Right ventricle myocardium superior (tissue), 1 donor: ENCODE data around the gene PPP4C. TPM values are rescaled to one million over a fixed set of nuclear protein-coding genes. Genes with fewer than 3 reads are reported as not detected.

ENCODE experiments used
- ATAC-seq: fragments of 200-7000 bp; cut with Tn5 transposase; one replicate; pipeline ENCODE4 v1.9.1; 2020; ENCODE audit warnings: mild to moderate bottlenecking; ENCODE audit not compliant: poor library complexity
- DNase-seq: peaks from one replicate; pipeline ENCODE4 v3.0.0-alpha.2; 2020
- intact Hi-C: fragments of 100-400 bp; cut with DNase I; formaldehyde crosslinking; loops from one replicate; pipeline ENCODE4 v1.11.2; 2022
- total RNA-seq: library from RNA; stranded (reverse); fragmentation: NEBNext Ultra II Directional; extraction: Animal tissue kit (Norgen Biotek cat#: 25700); gene quantifications from one replicate; pipeline ENCODE4 v1.2.1, GENCODE V29; 2021
- donor health status: DM: no; HTN: yes; CAD: no; lungs with severe emphysema.

The PPP4C gene
- total RNA-seq, 1 donor from 2014 or later = 33.2 TPM

DNA sequence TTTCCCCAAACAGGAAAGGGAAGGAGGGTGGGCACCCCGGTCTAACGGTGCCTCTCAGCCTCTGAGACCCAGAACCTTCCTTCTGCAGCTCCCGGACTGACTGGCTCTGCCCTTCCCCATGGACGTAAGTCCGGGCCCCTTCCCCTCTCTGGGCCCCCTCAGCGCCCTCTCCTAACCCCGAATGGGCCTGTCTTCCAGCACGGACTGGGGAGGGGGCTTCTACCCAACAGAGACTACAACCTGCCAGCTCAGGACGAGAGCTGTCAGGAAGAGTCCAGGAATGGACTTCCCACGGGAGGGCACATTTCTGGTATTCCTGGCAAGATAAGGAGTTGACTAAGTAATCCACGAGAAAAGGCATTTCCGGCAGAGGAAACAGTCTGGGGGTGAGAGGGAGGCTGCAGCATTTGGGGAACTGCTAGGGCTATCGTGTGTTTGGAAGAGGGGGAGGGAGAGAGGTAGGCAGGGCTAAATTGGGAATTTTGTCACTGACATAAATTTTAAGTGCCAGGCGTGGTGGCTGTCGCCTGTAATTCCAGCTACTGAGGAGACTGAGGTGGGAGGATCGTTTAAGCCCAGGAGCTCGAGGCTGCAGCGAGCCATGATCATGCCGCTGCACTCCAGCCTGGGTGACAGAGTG lies 22.3 kb upstream of the PPP4C start:
- ATAC-seq = no peak
- intact Hi-C loops = no loop called here
- no peak for DNase-seq

DNA sequence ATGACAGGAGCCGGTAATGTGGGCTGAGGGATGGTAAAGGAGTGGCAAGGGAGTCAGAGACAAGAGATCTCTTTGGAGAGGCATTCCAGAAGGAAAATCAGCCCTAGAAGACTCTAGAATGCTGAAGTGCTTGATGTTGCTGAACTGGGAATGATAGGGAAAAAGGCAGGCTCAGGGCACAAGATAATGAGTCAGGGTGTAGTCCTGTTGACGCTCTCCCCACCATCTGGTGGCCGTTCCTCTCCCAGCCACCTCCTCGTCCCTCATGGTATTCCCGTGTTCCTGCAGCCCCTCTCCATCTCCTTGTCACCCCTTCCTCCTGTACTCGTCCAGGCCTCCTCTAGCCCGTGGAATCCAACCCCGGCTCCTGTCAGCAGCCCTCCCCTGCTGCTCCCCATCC lies 21.3 kb upstream of the PPP4C start:
- DNase-seq = no peak
- intact Hi-C loops = no loop called here
- ATAC-seq = no peak

DNA sequence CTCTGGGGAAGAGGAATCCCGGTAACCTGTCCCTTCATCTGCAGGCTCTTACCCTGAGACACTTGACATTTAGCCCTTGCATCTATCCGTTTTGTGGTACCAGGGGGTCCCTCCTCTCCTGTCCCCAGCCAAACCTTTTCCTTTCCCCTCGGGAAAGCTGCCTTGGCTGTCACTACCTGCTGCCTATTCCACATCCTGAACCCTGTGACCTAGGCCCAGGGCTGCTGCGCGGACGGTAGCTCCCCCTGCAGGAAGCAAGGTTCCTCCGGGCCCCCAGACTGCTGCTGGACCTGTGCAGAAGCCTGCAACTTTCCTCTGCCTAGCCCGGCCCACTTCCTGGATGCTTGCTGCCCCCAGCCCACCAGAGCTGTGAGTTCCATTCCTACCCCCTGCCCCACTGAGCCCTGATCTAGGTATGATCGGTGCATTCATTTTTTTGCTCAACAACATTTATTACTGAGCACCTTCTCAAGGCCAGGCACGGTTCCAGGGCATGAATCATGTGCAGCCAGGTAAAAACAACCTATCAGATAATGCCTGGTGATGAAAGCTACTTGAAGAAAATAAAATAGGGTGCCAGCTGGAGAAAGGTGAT lies 20.7 kb upstream of the PPP4C start:
- DNase-seq (no peak), ATAC-seq (no peak)
- intact Hi-C loops = no loop called here

DNA sequence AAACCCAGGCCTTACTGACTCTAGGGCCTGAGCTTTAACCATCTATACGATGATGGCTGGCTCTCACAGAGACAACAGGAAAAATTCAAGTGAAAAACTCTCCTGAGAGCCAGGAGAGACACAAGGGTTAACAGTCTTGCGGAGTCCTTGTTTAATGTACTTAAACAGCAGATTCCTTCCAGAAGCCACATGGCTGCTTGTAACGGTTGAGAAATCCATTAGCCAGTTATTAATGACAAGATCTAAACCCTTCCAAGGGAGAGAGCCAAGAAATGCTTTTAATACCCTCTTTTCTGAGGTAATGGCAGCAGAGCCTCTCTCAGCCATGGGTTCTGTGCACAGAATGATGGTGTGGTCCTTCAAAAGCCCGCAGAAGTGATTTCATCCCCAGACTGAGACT lies 15.4 kb upstream of the PPP4C start:
- ATAC-seq = no peak
- no peak for DNase-seq
- intact Hi-C loops = no loop called here

DNA sequence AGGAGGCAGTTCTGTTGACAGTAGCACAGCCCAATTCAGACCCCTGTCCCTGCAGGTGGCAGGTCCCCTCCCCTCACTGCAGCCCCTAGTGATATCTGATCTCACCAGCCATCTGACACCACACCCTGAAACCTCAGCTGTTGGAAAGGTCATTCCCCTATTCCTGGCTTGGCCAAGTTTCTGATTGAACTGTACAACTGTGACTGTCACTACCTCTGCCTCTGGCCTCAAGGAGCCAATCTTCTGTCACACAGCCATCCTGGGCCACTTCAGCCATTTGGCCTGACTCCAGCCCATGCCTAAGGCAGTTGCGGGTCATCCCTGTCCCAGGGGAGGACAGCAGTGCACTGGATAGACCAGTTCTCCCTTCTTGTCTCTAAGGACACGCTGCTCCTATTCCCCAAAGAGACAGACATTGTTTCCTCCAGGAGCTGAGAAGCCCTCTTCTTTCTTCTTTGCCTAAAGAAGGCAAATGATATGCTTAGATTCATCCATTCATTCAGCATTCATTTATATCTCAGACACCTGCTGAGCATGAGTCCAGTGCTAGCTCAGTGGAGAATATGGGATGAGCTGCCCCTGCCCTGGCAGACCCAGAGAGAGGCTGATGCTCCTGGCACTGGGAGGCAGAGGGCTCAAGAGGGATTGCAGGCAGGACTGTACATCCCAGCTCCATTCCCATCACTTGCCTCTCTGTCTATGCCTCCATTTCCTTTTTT lies 14.8 kb upstream of the PPP4C start:
- intact Hi-C loops = no loop called here
- ATAC-seq (no peak), DNase-seq (peak; percentile 72)

DNA sequence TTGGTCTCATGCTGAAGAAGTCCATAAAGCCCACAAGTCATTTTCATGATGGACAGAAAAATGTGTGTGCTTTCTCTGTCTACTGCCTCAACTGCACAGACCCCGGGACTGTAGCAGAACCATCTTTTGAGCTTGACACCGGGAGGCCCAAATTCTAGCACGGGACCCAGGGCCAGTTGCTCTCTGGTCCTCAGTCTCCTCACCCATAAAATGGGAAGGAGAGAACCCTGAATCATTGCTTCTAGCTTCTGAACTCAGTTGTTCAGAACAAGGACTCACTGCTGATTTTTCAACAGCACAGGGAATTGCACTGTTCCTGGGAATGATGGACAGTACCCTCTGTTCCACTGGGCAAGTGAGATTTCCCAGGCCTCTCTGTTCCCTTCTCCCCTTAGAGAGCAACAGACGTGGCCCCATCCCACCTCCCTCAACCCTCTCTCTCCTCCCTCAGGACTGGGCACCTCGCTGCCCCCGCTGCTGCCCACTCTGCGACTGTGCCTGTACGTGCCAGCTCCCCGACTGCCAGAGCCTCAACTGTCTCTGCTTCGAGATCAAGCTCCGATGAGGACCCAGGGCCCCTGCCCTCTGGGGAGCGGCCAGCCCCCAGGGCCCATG lies 12.4 kb upstream of the PPP4C start:
- DNase-seq (no peak), ATAC-seq (no peak)
- intact Hi-C loops = no loop called here

DNA sequence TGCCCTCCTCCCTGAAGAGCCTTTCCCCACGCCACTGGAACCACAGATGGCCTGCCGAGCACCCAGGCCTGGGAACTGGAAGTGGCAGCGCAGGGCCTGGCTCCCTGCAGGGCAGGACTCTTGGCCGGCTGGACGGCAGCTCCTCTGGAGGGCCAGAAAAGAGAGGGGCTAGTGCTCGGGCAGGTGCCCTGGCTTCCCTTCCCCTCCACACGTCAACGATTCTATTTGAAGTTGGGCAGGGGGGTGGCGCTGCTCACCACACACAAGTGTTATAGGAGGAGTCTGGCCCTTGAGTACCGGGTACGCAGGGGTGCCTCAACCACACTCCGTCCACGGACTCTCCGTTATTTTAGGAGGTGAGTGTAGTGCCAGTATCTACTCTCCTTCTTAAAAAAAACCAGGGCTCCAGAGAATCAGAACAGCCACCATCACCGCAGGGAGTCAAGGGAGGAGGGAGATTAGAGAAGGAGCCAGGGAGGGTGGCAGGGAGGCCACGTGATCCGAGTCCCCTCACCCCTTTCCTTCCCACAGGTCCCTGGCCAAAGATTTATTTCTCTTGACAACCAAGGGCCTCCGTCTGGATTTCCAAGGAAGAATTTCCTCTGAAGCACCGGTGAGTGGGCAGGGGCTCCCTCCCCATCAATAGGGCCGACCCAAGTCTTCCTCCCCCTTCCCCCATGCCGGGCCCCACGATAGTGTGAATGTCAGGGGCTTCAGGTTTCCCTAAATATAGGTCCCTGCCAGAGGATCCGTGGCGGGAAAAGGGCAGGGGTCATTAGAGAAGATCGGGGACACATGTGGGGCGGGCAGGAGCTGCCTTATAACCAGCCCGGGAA lies 11.7 kb upstream of the PPP4C start:
- ATAC-seq (peak; percentile 50), DNase-seq (peak; percentile 89)
- intact Hi-C loops = no loop called here

DNA sequence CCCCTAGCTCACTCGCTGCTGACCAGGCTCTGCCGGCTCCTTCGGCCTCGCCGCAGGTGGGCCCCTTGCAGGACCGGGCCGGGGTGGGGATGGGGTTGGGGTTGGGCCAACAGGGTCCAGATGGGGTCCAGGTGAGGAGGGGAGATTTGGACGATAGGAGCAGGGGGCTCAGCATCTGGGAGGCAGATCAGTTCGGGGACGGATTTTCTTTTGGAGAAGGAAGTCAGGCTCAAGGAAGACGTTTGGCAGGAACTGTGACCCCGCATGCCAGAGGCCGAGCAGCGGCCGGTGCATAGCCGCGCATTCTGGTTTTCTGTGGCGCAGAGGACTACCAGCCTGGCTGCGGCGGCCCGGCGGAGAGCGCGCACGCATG lies 11.1 kb upstream of the PPP4C start:
- ATAC-seq = peak; percentile 2
- intact Hi-C loops = no loop called here
- DNase-seq = no peak

DNA sequence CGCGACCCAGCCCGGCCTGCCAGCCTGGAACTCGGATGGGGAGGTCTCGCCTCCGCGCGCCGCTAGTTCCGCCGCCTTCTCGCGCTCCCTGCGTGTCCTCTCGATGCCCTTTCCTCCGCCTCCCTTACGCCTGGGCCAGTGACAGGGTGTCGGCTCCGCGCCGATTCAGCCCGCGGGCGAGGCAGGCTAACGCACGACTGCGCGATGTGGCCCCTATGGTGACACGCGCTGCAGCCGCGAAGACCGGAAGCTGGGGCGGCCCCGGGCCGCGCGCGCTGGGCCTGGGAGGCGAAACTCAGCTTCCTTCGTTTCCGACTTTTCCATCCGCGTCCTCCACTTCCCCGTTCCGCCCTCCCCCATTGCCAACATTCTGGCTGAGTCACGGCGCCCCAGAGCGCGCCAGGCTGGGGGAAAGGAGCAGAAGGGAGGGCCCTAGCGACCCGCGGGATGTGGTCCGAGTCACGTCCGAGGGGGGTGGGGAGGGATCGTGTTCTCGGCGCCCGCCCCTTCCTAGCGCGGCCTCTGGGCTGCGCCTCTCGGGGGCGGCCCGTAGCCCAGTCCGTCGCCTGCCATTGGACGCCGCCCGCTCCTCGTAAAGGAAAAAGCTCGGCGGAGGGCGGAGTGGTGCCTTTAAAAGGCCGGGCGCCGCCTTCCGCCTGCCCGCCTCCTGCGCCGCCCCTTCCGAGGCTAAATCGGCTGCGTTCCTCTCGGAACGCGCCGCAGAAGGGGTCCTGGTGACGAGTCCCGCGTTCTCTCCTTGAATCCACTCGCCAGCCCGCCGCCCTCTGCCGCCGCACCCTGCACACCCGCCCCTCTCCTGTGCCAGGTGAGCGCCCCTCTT lies 10.5 kb upstream of the PPP4C start, which contains the start of gene ALDOA:
Gene ALDOA, plus strand, starts transcription at position 659 of the 841 bp plus-strand sequence. CDS start 1,138 bp downstream, outside the sequence.
- intact Hi-C loops = no loop called here
- ATAC-seq (peak; percentile 86), DNase-seq (peak; percentile 99)

DNA sequence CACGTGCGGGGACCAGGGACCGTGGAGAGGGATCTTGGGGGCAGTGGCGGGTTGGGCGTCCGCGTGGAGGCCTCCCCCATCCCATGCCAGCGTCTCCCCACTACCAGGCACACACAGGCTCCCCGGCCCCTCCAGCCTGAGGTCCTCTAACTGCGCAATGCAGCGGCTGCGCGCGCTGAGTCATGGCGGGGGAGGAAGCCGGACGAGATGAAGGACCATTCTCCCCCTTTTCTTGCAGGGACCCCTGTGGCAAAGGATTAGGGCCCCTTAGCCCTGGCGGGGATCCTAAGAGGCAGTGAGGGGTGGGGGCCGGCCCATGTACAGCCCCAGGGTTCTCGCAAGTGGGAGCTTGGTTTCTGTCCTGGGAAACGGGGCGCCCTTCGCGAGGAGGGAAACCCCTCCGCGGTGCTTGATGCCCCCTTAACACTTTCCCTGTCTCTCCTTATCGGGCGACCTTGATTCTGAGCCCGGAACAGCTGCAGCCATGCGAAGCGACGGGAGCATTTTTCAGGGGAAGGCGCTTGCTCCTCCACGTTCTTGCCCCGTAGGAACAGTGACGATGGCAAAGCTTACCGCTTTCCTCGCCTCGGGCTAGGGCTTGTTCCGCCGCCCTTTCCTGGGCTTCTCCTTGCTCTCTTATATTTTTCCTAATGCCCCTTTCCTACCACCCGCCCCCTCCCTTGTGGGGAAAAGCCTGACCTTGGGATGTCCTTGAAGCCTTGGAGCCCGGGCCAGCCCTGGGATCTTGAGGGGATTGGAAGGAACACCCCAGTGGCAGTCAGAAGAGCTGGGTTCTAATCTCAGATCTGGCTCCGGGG lies 9.6 kb upstream of the PPP4C start:
- intact Hi-C loops = no loop called here
- ATAC-seq = peak; percentile 0
- no peak for DNase-seq

DNA sequence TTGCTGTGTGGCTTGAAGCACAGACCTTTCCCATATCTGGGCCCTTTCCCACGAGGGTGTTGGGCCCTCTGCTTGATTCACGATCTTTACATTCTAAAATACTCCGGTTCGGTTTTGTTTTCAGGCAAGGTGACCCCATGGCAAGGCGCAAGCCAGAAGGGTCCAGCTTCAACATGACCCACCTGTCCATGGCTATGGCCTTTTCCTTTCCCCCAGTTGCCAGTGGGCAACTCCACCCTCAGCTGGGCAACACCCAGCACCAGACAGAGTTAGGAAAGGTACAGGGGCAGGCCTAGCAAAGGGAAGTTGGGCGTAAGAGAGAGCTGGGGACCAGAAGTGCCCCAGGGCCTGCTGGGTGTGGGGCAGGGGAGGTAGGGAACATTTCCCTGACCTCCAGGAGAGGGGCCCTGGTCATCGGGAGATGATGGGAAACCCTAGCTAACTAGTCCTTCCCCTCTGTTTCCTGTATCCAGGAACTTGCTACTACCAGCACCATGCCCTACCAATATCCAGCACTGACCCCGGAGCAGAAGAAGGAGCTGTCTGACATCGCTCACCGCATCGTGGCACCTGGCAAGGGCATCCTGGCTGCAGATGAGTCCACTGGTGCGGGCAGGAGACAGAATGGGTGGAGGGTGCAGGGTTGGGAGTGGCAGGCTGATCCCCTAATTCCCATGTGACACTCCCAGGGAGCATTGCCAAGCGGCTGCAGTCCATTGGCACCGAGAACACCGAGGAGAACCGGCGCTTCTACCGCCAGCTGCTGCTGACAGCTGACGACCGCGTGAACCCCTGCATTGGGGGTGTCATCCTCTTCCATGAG lies 8.8 kb upstream of the PPP4C start:
- intact Hi-C loops = no loop called here
- ATAC-seq (no peak), DNase-seq (no peak)

DNA sequence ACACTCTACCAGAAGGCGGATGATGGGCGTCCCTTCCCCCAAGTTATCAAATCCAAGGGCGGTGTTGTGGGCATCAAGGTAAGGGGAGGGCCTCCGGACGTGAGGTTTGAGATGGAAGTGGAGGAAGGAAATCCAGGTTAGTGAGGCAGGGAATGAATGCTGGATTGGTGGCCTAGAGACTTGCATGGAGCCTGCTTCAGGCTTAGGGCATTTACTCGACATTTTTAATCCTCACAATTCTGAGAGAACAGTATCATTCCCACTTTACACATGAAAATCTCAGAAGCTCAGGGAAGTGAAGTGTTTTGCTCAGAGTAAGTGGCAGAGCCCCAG lies 8.2 kb upstream of the PPP4C start:
- ATAC-seq (no peak), DNase-seq (no peak)
- intact Hi-C loops = no loop called here

DNA sequence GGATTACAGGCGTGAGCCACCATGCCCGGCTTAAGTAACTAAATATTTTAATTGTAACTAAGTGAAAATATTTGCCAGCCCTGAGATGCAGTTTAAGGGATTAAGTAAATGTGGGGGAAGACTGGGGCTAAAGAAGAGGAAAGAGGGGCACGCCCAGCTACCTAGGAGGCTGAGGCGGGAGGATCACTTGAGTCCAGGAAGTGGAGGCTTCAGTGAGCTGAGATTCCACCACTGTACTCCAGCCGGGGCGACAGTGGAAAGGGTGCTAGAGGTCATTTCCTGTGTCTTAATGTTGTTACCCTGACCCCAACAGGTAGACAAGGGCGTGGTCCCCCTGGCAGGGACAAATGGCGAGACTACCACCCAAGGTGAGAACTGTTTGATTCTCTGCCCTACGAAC lies 7.5 kb upstream of the PPP4C start:
- ATAC-seq = no peak
- DNase-seq = no peak
- intact Hi-C loops = no loop called here

DNA sequence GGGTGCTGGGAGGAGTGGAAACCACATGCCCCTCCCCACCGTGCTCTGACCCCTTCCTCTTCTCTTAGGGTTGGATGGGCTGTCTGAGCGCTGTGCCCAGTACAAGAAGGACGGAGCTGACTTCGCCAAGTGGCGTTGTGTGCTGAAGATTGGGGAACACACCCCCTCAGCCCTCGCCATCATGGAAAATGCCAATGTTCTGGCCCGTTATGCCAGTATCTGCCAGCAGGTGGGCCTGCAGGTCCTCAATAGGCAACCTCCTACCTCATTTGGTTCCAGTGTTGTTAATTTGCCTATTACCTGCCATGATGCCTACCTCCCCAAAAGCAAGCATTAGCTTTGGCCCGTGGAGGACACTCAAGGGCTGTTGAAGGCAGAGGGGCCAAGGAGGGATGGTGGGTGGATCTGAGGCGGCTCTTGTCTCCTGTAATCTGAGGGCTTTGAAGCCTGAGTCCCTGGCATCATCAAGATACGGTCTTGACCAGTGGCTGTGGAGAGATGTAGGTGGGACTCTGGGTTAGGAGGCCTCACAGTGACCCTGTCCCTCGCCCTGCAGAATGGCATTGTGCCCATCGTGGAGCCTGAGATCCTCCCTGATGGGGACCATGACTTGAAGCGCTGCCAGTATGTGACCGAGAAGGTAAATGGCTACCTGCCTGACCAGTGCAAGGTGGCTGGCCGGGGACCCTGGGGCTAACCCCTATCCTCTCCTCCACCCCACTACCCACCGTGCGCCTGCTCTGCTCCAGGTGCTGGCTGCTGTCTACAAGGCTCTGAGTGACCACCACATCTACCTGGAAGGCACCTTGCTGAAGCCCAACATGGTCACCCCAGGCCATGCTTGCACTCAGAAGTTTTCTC lies 6.8 kb upstream of the PPP4C start:
- DNase-seq = no peak
- intact Hi-C loops = no loop called here
- ATAC-seq = no peak

DNA sequence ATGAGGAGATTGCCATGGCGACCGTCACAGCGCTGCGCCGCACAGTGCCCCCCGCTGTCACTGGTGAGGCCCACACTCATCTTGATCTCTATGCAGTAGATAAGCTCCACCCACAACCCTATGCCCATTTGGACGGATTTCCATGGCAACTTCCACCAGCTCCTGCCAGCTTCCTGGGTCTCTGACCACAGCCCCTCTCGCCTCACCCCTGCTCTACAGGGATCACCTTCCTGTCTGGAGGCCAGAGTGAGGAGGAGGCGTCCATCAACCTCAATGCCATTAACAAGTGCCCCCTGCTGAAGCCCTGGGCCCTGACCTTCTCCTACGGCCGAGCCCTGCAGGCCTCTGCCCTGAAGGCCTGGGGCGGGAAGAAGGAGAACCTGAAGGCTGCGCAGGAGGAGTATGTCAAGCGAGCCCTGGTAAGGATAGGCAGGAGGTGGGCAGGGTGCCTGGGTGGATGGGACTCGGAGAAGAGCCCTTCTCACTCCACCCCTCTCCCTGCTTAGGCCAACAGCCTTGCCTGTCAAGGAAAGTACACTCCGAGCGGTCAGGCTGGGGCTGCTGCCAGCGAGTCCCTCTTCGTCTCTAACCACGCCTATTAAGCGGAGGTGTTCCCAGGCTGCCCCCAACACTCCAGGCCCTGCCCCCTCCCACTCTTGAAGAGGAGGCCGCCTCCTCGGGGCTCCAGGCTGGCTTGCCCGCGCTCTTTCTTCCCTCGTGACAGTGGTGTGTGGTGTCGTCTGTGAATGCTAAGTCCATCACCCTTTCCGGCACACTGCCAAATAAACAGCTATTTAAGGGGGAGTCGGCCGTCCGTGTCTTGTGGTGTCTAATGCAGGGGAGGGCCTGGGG lies 6.0 kb upstream of the PPP4C start:
- intact Hi-C loops = no loop called here
- ATAC-seq = no peak
- DNase-seq = no peak
